Lower leg skin (tissue), 3 donors: ENCODE results near the gene FAM111A.

Experiments used
- CTCF ChIP-seq, 3 donors: fragments of 450-650 bp; IDR thresholded peaks; one replicate each; pipeline ENCODE4 v1.5.1; 2016; ENCODE audit warnings: antibody characterized with exemption in 3 of 3, mild to moderate bottlenecking in 3 of 3, moderate library complexity in 2 of 3
- POLR2A ChIP-seq, 2 donors: fragments of 450-650 bp; IDR thresholded peaks; one replicate each; pipeline ENCODE4 v1.6.1; 2016 to 2017; ENCODE audit warnings: antibody characterized with exemption in 2 of 2, mild to moderate bottlenecking in 1 of 2, moderate library complexity in 1 of 2

- TF ChIP-seq POLR2A (IDR thresholded peaks at IDR 0.05) (no peak), CTCF (IDR thresholded peaks at IDR 0.05) (no peak)
Observed at GRCh38 chr11:59152312-59152951, 9.8 kb downstream of the FAM111A start.
